Pons (tissue), 1 donor: Measurements from ENCODE around the gene PDE3B.
"Not testable (repeated sequence)": the region's sequence is repeated elsewhere in the genome, so short reads cannot be mapped to it uniquely, and the experiment has no call there.

Experiments
- DNase-seq: peaks from one replicate; pipeline ENCODE4 v3.0.0-alpha.2; 2016; ENCODE audit warnings: low spot score

Gene PDE3B

DNA sequence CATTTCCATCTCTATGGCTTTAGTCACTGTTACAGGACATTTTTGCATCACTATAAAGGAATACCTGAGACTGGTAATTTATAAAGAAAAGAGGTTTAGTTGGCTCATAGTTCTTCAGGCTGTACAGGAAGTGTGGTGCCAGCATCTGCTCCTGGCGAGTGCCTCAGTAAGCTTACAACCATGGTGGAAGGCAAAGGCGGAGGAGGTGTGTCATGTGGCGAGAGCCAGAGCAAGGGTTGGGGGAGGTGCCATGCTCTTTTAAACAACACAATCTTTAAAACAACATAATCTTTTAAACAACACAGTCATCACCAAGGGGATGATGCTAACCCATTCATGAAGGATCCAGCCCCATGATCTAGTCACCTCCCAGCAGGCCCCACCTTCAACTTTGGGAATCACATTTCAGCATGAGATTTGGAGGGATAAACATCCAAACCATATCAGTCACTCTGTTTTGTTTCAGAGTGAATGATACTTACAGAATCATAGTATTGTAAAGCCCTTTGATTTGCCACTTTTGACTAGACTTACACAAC lies 103.3 kb downstream of the PDE3B start:
- DNase-seq: no peak

GRCh38 chr11:14748090-14748489 lies 104.5 kb downstream of the PDE3B start:
- no peak for DNase-seq

GRCh38 chr11:14750911-14751310 lies 107.3 kb downstream of the PDE3B start:
- DNase-seq: no peak

- DNase-seq: no peak
Measured at GRCh38 chr11:14751975-14752407, 108.4 kb downstream of the PDE3B start.

DNA sequence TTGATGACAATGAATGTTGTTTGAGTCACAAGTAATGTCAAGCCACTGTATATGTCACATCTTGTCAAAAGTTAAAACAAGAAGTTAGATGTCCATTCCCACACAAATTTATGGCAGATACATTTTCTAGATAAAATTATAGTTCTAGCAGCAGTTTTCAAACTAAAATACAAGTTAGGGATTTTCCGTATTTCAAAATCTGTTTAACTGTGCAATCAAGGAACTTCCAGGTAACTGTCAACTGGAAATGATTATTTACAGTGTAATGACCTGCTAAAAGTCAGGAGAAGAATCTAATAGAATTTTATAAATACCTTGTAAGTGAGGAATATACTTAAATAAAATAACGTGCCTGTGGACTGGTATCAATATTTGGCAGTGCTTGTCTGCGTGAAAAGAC lies 111.5 kb downstream of the PDE3B start:
- DNase-seq: no peak

GRCh38 chr11:14756349-14756748 lies 112.7 kb downstream of the PDE3B start:
- DNase-seq: no peak

DNA sequence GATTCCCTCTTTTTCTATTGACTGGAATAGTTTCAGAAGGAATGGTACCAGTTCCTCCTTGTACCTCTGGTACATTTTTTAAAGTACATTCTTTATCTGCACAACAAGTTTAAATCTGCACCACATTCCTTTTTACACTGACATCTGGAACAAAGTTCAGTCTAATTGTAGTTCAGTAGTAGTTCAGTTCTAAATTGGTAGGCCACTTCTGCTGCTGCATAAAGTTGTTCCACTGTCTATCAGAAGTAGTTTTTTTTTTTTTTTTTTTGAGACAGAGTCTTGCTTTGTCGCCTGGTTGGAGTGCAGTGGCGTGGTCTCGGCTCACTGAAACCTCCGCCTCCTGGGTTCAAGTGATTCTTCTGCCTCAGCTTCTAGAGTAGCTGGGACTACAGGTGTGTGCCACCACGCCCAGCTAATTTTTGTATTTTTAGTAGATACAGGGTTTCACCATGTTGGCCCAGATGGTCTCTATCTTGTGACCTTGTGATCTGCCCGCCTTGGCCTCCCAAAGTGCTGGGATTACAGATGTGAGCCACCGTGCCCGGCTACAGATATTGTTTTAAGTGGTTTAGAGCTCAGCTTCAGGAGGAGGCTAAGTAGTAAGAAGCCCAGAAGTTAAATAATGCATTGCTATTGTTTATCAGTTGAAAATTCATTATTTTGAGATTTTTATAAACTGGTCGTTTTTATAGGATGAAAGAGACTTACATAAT lies 115.9 kb downstream of the PDE3B start:
- not testable (repeated sequence) for DNase-seq

- DNase-seq: no peak
Measured at GRCh38 chr11:14764179-14764578, 120.6 kb downstream of the PDE3B start.

GRCh38 chr11:14764579-14765527 lies 121.2 kb downstream of the PDE3B start:
- no peak for DNase-seq

- no peak for DNase-seq
Measured at GRCh38 chr11:14766585-14766984, 123.0 kb downstream of the PDE3B start.

DNA sequence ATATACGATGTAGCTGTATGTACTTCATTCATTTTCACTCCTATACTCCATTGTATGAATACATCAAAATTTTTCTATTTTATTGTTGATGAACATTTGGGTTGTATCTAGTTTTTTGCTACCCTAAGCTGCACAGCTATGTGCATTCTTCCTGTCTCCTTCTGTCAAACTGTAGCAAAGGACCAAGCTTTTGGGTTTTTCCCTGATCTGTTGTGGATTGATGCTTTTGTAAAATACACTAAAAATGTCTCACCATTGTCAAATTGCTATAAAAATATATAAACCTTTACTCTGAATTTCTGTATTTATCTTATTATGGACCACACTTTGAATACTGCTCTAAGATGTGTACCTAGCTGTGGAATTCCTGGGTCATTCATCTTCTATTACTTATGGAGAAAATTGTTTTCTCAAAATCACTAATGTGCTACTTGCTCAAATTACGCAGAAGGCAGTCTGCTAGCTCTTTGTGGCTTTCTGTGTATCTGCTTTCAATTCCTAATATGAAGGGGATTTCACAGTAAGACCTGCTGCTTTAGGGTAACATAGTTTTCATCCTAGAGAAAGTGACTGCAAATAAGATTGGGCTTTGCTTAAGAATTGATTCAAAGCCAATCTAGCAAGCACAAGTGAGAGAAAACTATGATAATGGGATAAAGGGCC lies 125.1 kb downstream of the PDE3B start:
- no peak for DNase-seq

GRCh38 chr11:14773755-14774154 lies 130.2 kb downstream of the PDE3B start:
- DNase-seq: no peak

DNA sequence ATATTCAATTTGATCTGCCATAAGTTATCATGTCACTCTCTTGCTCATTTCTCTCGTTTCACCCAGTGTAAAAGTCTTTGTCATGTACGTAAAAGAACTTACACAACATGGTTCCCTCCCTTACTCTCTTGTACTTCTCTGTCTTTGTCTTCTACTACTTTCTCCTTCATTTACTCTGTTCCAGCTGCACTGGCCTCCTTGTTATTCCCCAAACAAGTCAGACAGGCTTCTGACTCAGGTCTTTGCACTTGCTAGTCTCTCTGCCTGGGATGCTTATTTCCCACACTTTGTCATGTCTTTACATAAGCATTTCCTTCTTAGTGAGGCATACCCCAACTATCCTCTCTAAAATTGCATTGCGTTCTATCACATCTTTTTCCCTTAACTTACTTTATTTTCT lies 131.1 kb downstream of the PDE3B start:
- DNase-seq: no peak

DNA sequence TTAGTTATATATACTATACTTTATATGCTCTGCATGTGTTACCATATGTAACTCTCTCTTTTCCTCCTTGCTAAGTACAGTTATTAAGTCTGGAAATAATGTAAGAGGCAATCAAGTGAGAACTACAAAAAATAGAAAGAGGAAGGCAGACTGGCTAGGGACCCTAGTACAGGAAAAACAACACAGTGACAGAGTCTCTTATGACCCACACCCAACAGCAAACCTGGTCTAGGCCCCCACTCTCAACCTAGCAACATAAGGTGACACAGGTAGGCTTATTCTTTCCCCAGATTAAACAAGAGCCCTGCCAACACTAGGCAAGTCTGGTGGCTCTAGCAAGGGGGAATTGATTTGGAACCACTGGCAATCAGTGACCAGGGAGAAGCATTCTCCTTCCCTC lies 132.3 kb downstream of the PDE3B start:
- no peak for DNase-seq

GRCh38 chr11:14778460-14778859 lies 134.9 kb downstream of the PDE3B start:
- DNase-seq: not testable (repeated sequence)

DNA sequence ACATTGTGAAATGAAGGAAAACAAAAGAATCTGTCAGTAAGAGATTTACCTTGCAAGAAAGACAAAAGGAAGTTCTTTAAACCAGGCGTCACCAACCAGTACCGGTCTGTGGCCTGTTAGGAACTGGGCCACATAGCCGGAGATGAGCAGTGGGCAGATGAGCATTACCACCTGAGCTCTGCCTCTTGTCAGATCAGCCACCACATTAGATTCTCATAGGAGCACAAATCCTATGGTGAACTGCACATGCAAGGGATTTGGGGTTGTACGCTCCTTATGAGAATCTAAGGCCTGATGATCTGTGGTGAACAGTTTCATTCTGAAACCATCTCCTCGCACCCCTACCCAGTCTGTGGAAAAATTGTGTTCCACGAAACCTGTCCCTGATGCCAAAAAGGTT lies 140.2 kb downstream of the PDE3B start:
- no peak for DNase-seq

DNA sequence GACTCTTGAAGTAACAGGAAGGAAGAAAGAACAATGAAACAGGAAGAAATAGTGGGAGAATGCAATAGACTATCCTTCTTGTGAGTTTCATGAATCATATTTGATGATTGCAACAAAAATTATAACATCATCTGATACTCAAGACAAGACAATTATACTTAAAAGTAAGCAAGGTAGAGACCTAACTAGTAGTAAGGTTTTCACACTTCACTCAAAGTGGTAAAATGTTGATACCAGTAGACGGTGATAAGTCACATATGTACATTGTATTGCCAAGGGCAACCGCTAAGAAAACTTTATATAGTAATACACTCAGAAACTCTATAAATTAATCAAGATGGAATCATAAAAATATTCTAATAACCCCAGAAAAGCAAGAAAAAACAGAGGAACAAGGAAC lies 140.6 kb downstream of the PDE3B start:
- no peak for DNase-seq

DNA sequence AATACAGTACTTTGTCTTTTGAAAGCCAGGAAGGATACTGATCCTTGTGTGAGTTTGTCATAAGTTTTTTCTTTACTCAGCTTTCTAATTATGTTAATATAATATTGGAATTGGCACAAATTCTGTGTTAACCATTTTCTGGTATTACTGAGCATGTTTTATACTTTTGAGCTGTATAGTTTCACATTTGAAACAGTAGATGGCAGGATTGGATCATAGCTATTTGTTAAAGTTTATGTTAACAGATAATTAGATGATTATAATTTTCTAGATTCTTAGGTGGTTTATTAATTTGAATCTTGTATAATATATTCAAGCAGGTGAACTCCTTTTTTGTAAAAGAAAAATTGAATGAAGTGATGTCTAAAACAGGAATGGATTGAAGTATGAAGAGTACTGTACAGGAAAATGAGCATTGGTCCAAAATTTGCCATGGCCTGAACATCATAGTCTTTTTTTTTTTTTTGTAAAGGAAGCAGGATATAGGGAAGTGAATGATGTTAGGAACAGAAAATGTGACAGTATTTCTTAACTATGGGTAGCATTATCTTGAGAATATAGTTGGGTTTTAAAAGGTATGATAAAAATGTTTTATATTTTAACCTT lies 146.4 kb downstream of the PDE3B start:
- peak; percentile 34 for DNase-seq

- DNase-seq: no peak
Measured at GRCh38 chr11:14793546-14793945, 149.9 kb downstream of the PDE3B start.

- not testable (repeated sequence) for DNase-seq
Measured at GRCh38 chr11:14796028-14796427, 152.4 kb downstream of the PDE3B start.

GRCh38 chr11:14803846-14804245 lies 160.2 kb downstream of the PDE3B start:
- DNase-seq: no peak

DNA sequence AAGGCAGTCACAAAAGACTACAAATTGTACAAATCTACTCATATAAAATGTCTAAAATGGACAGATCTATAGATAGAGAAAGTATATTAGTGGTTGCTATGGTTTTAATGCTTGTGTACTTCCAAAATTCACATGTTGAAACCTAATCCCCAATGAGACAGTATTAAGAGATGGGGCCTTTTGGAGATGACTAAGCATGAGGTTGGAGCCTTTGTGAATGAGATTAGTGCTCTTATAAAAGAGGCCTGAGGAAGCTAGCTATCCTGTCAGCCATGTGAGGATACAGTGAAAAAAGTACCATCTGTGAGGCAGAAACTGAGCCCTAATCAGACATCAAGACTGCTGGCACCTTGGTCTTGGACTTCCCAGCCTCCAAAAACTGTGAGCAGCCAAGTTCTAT lies 165.9 kb downstream of the PDE3B start:
- no peak for DNase-seq
